Neuron (in vitro differentiated cells): ENCODE data around the gene KCNAB1.

ENCODE experiments used
- H2AFZ ChIP-seq: one replicate; pipeline ENCODE4 v1.6.1; 2013; ENCODE audit warnings: low read depth, mild to moderate bottlenecking, inconsistent platforms, low read length, moderate library complexity
- H3K27me3 ChIP-seq: one replicate; pipeline ENCODE4 v1.6.1; 2013; ENCODE audit warnings: low read length; ENCODE audit not compliant: insufficient read depth
- H3K36me3 ChIP-seq: one replicate; pipeline ENCODE4 v1.6.1; 2013; ENCODE audit warnings: low read length; ENCODE audit not compliant: insufficient read depth
- H3K4me1 ChIP-seq: one replicate; pipeline ENCODE4 v1.6.1; 2013; ENCODE audit warnings: low read length; ENCODE audit not compliant: insufficient read depth
- H3K4me3 ChIP-seq: 2 replicates; pipeline ENCODE4 v1.5.1; 2013; ENCODE audit warnings: mild to moderate bottlenecking, low read length, moderate library complexity
- H3K9me3 ChIP-seq: one replicate; pipeline ENCODE4 v1.6.1; 2013; ENCODE audit warnings: low read length

The KCNAB1 gene

DNA sequence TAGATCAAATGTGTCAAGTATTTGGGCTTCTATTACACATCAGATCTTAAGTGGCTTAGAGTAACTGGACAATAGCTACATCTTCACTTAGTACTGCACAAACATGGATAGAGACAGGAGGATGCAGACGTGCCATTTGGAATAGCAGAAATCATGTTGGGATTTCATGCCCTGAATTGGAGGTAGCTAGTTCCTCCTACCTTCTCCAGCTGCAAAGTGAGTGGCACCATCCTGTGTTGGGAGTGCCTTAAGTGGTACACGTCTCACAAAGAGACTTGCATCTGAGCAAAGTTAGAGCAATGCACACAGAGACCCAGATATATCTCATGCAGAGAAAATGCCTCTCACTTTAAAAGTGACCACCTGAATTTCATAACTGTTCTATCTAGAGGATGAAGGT lies 298.1 kb downstream of the KCNAB1 start:
- Histone ChIP-seq H3K27me3 (no peaks in the 10 kb centered on the region), H2AFZ (no peak overlapping the region), H3K9me3 (no peaks in the 10 kb centered on the region), H3K4me1 (no peaks in the 10 kb centered on the region), H3K4me3 (no peak overlapping the region), H3K36me3 (no peaks in the 10 kb centered on the region)

DNA sequence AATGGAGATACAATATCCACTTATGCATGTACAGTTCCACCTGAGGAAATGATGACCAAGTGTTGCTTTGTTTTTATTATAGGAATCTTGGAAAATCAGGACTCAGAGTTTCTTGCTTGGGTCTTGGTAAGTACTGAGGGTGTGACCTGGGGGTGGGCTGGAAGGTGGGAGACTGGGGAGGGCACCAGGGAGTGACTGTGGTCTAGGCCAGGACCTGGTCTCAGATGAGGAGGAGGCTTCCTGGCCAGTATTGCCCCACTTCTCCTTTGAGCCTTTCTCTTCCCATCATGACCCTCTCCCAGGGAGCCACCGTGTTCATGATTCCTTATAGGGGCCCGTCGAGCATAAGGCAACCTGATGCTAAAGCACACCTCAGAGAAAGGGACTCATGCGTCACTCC lies 301.2 kb downstream of the KCNAB1 start:
- Histone ChIP-seq H3K9me3 (no peaks in the 10 kb centered on the region), H3K27me3 (no peaks in the 10 kb centered on the region), H2AFZ (no peak overlapping the region), H3K36me3 (no peaks in the 10 kb centered on the region), H3K4me3 (no peak overlapping the region), H3K4me1 (peaks cover 18% of the 10 kb centered on the region)

DNA sequence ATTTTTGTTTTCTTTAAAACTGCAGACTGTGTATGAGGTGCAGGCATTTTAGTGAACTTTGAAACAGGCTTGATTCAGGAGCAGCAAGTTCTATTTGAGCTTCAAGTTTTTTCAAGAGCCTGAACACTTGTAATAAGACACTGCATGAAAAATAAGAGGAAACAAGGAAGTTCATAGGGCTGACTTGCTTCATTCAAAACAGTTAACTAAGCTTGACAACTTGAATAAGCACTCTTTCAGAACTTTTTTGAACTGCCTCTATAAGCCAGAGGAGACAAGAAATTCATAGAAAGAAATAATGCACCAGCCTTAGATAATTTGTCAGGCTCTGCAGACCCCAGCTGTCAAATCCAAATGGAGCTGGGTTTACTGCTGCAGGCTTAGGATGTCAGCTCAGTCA lies 304.4 kb downstream of the KCNAB1 start:
- Histone ChIP-seq H3K9me3 (no peaks in the 10 kb centered on the region), H3K4me1 (peaks cover 18% of the 10 kb centered on the region), H3K27me3 (no peaks in the 10 kb centered on the region), H3K36me3 (no peaks in the 10 kb centered on the region), H3K4me3 (no peak overlapping the region), H2AFZ (no peak overlapping the region)

DNA sequence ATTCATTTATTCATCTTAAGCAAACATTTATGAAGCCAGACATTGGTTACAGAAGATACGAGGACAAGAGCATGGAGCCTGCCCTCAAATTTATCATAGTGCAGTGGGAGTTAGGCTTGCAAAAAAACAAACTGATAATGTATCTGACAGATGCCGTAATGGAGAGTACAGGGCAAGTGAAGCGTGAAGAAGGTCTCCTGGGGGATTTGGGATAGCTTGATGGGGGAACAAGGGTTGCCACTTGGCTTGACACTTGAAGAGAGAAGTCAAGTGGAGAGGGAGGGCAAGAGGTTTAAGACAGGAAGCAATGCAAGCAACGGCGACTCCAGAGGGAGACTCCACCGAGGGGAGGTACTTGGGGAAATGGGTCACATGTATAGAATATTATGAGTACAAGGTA lies 305.3 kb downstream of the KCNAB1 start:
- peaks cover 18% of the 10 kb centered on the region for H3K4me1 ChIP-seq
- no peak overlapping the region for H3K4me3 ChIP-seq

DNA sequence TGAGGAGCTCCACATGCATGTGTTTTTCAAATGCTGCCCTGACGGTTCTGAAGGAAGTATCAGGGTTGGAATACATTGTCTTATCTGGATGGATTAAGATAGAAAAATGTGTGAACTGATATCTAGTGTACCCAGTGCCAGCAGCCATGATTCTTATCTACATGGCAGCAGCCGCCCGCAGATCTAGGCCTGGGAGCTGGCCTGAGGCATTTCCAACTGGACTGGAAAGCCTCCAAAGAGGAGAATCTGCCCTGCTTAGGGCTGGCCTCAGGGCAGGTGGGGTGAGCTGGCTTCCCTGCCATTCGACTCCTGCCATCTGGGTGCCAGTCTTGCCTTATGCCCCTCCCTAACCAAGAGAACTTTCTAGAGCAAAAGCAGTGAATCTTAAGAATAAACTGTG lies 308.7 kb downstream of the KCNAB1 start:
- Histone ChIP-seq H3K4me3 (no peak overlapping the region), H3K9me3 (no peaks in the 10 kb centered on the region), H3K36me3 (no peaks in the 10 kb centered on the region), H3K4me1 (peaks cover 18% of the 10 kb centered on the region), H2AFZ (no peak overlapping the region), H3K27me3 (peaks cover 5% of the 10 kb centered on the region)

More for the DNA sequence above, 305.3 kb downstream of the KCNAB1 start:
- no peaks in the 10 kb centered on the region for H3K9me3 ChIP-seq
- H3K27me3 ChIP-seq: no peaks in the 10 kb centered on the region
- H2AFZ ChIP-seq: no peak overlapping the region
- H3K36me3 ChIP-seq: no peaks in the 10 kb centered on the region

DNA sequence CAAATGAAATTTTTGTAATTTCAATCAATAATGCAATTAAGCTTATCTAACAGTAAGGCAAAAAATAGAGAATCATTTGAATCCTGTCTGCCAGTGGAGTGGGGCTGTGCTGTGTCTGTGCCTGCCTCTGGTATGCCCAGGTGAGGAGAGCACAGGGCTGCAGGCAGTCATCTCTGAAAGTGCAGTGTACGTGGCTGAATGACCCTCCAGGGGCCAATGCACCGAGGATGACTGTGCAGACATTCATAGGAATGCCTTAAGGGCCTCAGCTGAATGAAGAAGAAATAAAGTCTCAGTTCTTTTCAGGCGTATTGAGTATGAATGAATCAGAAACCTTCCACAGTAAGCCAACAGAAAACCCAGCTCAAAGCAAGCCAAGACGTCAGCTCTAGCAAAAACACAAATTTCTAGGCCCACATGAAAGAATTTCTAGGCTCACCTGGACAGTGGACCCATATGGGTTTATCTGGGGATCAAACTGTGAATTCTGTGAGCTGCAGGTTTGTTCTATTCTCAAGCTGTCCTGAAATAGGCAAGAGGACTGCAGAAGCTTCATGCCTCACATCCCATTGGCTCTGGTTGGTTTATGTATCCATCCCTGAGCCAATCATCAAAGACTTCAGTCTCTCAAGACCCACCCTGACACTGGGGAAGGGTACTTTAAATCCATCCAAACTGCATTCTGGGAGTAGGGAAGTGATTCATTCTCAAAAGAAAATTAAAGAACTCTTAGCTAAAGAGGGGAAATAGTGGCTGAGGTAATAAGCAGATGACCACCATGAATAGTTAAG lies 311.2 kb downstream of the KCNAB1 start:
- H3K4me3 ChIP-seq: no peak overlapping the region
- no peaks in the 10 kb centered on the region for H3K36me3 ChIP-seq
- no peak overlapping the region for H2AFZ ChIP-seq
- peaks cover 5% of the 10 kb centered on the region for H3K27me3 ChIP-seq
- H3K4me1 ChIP-seq: no peaks in the 10 kb centered on the region
- no peaks in the 10 kb centered on the region for H3K9me3 ChIP-seq

DNA sequence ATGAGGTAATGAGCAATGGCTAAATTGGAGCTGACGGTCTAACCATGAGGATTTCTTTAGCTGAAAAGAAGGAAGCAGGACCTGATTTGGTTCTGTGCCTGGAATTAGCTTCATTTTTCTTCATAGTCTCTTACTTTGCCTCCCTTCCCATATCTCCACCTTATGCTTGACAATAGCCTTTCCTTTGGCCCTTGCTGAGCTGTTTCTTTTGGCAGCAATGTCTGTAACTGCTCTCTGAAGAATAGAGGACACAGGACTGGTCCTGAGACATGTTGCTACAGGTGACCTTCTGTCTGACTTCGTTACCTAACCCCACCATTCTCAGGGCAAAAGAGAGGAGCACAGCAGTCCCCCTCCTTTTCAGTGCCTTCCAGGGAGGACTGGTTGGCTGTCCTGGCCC lies 312.2 kb downstream of the KCNAB1 start:
- no peaks in the 10 kb centered on the region for H3K36me3 ChIP-seq
- H3K4me1 ChIP-seq: no peaks in the 10 kb centered on the region
- peaks cover 5% of the 10 kb centered on the region for H3K27me3 ChIP-seq
- H3K9me3 ChIP-seq: no peaks in the 10 kb centered on the region
- no peak overlapping the region for H3K4me3 ChIP-seq
- H2AFZ ChIP-seq: no peak overlapping the region

DNA sequence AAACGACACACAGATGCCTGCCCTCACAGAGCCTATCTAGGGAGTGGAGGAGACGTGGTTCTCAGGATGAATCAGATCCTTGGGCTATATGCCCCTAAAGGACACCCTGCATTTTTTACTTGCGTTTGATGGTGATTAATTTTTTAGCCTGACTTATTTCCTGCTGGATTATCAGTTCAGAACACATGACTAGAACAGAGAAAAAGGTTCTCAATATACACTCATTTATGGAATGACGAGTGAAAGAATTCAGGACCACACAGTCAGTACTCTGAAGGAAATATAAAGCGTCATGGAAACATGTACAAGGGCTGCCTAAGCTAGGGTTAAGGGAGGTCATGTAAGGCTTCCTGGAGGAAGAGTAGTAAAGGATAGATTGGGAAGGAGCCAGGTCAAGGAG lies 312.8 kb downstream of the KCNAB1 start:
- Histone ChIP-seq H3K9me3 (no peaks in the 10 kb centered on the region), H2AFZ (no peak overlapping the region)

DNA sequence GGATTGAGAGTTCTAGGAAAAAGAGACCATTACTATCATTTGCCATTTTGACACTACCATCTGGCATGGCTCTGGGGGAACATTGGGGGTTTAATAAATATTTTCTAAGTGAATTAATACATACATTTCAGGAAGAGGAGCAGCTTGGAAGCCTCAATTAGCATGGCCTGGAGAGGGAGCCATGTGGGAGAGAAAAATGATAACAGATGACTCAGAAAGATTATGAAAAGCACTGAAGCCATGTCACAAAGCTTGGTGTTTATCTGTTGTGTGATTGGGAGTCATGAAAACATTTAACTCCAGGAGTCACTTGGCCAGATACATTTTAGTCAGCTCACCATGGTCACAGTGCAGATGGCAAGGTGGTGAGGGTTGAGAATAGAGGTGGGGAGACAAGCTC lies 313.5 kb downstream of the KCNAB1 start:
- Histone ChIP-seq H3K4me3 (no peak overlapping the region), H2AFZ (no peak overlapping the region), H3K27me3 (peaks cover 5% of the 10 kb centered on the region), H3K36me3 (no peaks in the 10 kb centered on the region), H3K9me3 (no peaks in the 10 kb centered on the region), H3K4me1 (no peaks in the 10 kb centered on the region)

More for the DNA sequence above, 312.8 kb downstream of the KCNAB1 start:
- Histone ChIP-seq H3K4me1 (no peaks in the 10 kb centered on the region), H3K27me3 (peaks cover 5% of the 10 kb centered on the region), H3K4me3 (no peak overlapping the region), H3K36me3 (no peaks in the 10 kb centered on the region)

DNA sequence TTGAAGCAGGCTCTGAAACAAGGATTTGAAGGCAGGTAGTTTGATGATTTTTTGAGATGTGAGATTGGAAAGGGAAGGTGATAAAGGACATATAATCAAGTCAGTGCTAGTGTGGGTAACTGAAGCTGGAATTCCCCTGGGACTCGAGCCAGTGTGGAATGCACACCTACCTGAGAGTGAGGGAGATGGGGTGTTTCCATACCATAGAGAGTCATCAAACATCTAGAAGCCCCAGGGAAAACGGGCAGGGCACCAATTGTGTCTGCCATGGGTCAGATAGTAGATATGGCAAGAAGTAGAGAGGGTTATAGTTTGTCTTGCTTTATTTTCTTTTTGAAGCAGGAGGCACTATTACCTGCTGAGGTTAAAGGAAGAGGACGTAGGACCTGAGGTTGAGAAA lies 314.5 kb downstream of the KCNAB1 start:
- H2AFZ ChIP-seq: no peak overlapping the region
- H3K4me3 ChIP-seq: no peak overlapping the region
- no peaks in the 10 kb centered on the region for H3K4me1 ChIP-seq
- no peaks in the 10 kb centered on the region for H3K9me3 ChIP-seq
- no peaks in the 10 kb centered on the region for H3K36me3 ChIP-seq
- peaks cover 5% of the 10 kb centered on the region for H3K27me3 ChIP-seq

DNA sequence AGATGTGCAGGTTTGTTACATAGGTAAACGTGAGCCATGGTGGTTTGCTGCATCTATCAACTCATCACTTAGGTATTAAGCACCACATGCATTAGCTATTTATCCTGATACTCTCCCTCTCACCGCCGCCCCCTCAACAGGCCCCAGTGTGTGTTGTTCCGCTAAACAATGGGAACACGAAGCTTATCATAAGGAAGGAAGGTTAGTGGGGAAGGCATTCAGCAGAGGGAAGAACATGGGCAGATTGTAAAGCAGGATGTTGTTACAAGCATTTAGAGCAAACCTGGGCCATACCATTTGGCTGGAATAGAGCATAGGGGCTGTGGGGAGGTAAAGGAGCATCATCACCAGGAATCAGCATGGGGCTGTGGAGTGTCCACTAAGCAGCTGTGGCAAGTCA lies 322.7 kb downstream of the KCNAB1 start:
- no peaks in the 10 kb centered on the region for H3K4me1 ChIP-seq
- no peak overlapping the region for H2AFZ ChIP-seq
- H3K4me3 ChIP-seq: no peak overlapping the region
- peaks cover 3% of the 10 kb centered on the region for H3K27me3 ChIP-seq
- H3K36me3 ChIP-seq: no peaks in the 10 kb centered on the region
- H3K9me3 ChIP-seq: no peaks in the 10 kb centered on the region

DNA sequence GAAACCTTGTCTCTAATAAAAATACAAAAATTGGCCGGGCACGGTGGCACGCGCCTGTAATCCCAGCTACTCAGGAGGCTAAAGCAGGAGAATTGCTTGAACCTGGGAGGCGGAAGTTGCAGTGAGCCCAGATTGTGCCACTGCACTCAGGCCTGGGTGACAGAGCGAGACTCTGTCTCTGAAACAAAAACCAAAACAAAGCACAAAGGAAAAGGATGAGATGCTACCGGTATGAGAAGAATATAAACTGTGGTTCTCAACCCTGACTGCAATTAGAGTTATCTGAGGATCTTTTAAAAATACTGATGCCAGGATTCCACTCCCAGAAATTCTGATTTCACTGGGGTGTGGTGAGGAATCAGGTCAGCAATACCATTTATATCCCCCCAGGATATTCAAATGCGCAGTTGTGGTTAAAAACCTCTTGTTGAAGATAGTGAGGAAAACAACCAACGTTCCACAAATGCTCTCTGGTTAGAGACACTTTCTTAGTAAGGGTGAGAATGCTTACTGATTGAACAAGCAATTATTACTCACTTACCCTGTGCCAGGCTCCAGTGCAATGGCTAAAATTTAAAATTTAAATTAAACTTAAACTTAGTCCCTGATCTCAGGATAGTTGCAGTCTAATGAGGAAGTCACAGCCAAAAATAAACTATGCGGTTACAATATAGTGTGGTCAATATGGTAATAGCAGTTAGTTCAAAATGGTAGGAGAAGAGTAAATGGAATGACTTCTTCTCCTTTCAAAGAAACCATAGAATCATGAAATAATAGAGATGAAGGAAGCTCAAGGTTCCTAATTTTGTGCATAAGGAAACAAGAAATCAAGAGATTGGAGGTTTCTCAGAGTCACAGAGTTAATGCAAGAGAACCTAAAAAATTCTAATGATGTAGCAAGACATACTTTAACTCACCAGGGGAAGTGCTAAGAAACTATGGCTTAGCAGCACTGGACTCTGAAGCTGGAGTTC lies 325.0 kb downstream of the KCNAB1 start:
- Histone ChIP-seq H3K27me3 (peaks cover 3% of the 10 kb centered on the region), H2AFZ (no peak overlapping the region), H3K9me3 (no peaks in the 10 kb centered on the region), H3K4me1 (no peaks in the 10 kb centered on the region), H3K4me3 (no peak overlapping the region), H3K36me3 (no peaks in the 10 kb centered on the region)

DNA sequence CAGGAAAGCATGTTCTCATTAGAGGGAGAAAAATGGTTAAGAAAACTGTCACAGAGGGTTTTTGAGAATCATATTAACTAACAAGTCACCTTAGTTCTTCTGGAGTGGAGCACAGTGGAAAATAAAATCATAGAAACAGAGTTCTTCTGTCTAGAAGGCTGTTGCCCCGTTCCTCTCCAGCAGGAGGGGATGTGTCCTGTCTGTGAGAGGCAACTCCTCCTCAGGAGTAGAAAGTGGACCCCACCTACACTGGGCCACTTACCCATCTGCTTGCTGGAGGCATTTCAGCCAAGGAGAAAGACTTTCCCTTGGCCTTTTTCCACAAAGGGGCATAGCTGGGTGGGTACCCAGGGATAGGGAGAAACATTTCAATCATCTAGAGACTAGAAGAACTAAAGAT lies 327.9 kb downstream of the KCNAB1 start:
- no peak overlapping the region for H3K4me3 ChIP-seq
- no peaks in the 10 kb centered on the region for H3K36me3 ChIP-seq
- H3K4me1 ChIP-seq: no peaks in the 10 kb centered on the region
- H2AFZ ChIP-seq: no peak overlapping the region
- H3K27me3 ChIP-seq: peaks cover 3% of the 10 kb centered on the region
- no peaks in the 10 kb centered on the region for H3K9me3 ChIP-seq
